PFSK-1 (cell line): ENCODE data around the gene GRK5.

Experiments
- FOXP2 ChIP-seq: optimal IDR thresholded peaks from 2 replicates; pipeline ENCODE3; 2011; ENCODE audit warnings: borderline replicate concordance, control low read depth, inconsistent platforms; ENCODE audit not compliant: insufficient read depth; ENCODE audit errors: extremely low read length, extremely low read depth
- POLR2AphosphoS5 ChIP-seq: IDR thresholded peaks from 2 replicates; pipeline ENCODE4 v1.6.1; 2012; ENCODE audit warnings: low read depth, mild to moderate bottlenecking, control low read depth, low read length, moderate library complexity
- REST ChIP-seq, 2 experiments: IDR thresholded peaks; 2 replicates each; pipeline versions ENCODE4 v1.6.1 to v1.8.0; 2011 to 2012; ENCODE audit warnings: low read depth in 2 of 2, low read length in 2 of 2, control low read depth in 1 of 2, inconsistent platforms in 1 of 2, mild to moderate bottlenecking in 1 of 2, moderate library complexity in 1 of 2; ENCODE audit not compliant: insufficient read depth in 1 of 2
- SIN3A ChIP-seq: IDR thresholded peaks from 2 replicates; pipeline ENCODE4 v1.6.1; 2012; ENCODE audit warnings: mild to moderate bottlenecking, low read length, moderate library complexity, borderline replicate concordance; ENCODE audit not compliant: insufficient read depth
- TAF1 ChIP-seq: IDR thresholded peaks from 2 replicates; pipeline ENCODE4 v1.6.1; 2012; ENCODE audit warnings: low read length, control low read depth, borderline replicate concordance; ENCODE audit not compliant: insufficient read depth

The GRK5 gene

GRCh38 chr10:119447421-119447820 is 240.1 kb downstream of the GRK5 start:
- TF ChIP-seq POLR2AphosphoS5 = no peak
- no peak for TF ChIP-seq SIN3A
- no peak for TF ChIP-seq TAF1
- no peak for TF ChIP-seq REST (IDR thresholded peaks at IDR 0.05; ENCODE audit: insufficient read depth in 1 of 2, low read depth in 2 of 2, low read length in 2 of 2)
- TF ChIP-seq FOXP2 = no peak

GRCh38 chr10:119447823-119448546 is 240.6 kb downstream of the GRK5 start:
- no peak for TF ChIP-seq POLR2AphosphoS5
- TF ChIP-seq FOXP2 = no peak
- no peak for TF ChIP-seq TAF1
- no peak for TF ChIP-seq SIN3A
- TF ChIP-seq REST (IDR thresholded peaks at IDR 0.05; ENCODE audit: insufficient read depth in 1 of 2, low read depth in 2 of 2, low read length in 2 of 2) = no peak

- TF ChIP-seq REST (IDR thresholded peaks at IDR 0.05; ENCODE audit: insufficient read depth in 1 of 2, low read depth in 2 of 2, low read length in 2 of 2) (no peak), TAF1 (no peak), FOXP2 (no peak), POLR2AphosphoS5 (no peak), SIN3A (no peak)
Measured at GRCh38 chr10:119448628-119449584, 241.5 kb downstream of the GRK5 start.

GRCh38 chr10:119449760-119450461 is 242.5 kb downstream of the GRK5 start:
- TF ChIP-seq FOXP2 = no peak
- no peak for TF ChIP-seq TAF1
- no peak for TF ChIP-seq SIN3A
- no peak for TF ChIP-seq REST (IDR thresholded peaks at IDR 0.05; ENCODE audit: insufficient read depth in 1 of 2, low read depth in 2 of 2, low read length in 2 of 2)
- no peak for TF ChIP-seq POLR2AphosphoS5
